C4-2B (cell line): Measurements from ENCODE around the gene WIF1.

ENCODE experiments used
- CTCF ChIP-seq: fragments of 450-650 bp; conservative IDR thresholded peaks from 2 replicates; pipeline ENCODE4 v1.5.1; 2017; ENCODE audit warnings: mild to moderate bottlenecking
- ZFX ChIP-seq: fragments of 450-650 bp; IDR thresholded peaks from 2 replicates; pipeline ENCODE4 v1.6.1; 2017

- TF ChIP-seq CTCF (no peak), ZFX (no peak)
These were observed 26.4 kb downstream of the WIF1 start for GRCh38 chr12:65094722-65095121.
